Left lobe of liver (tissue), 2 donors: ENCODE measurements around the gene COL7A1. TPM values are rescaled to one million over a fixed set of nuclear protein-coding genes. Genes with fewer than 3 reads are reported as not detected.
"Not testable (repeated sequence)": the region's sequence is repeated elsewhere in the genome, so short reads cannot be mapped to it uniquely, and the experiment has no call there.

ENCODE experiments used
- ATAC-seq: fragments of 200-7000 bp; cut with Tn5 transposase; one replicate; pipeline ENCODE4 v1.9.1; 2020; ENCODE audit warnings: mild to moderate bottlenecking, moderate library complexity
- DNase-seq: peaks from one replicate; pipeline ENCODE4 v3.0.0-alpha.2; 2020; ENCODE audit warnings: low spot score
- total RNA-seq: library from RNA; stranded (reverse); gene quantifications from one replicate; pipeline ENCODE4 v1.2.1, GENCODE V29; 2021
- donor health status: DM: no; HTN: no; CAD: no; lungs with moderate emphysema.
- donor health status: DM: no; HTN: yes; CAD: no.

The COL7A1 gene
- total RNA-seq, 1 donor from 2014 or later, result 2.5 TPM

DNA sequence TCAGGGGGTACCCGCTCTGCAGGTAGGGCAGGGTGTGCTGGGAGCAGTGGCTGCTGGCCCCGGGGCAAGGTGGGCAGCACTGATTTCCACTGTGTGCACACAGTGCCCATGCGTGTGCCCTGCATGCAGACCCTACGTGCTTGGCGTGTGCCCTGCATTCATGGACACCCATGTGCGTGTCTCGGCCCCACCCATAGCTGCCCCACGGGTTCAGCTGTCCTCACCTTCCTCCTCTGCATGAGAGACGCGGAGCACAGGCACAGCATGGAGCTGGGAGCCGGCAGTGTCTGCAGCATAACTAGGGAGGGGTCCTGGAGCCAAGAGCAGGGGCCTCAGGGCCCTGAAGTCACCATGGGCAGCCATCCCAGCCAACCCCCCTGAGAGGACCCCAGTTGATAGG, 29.9 kb downstream of the COL7A1 start:
- no peak for DNase-seq

DNA sequence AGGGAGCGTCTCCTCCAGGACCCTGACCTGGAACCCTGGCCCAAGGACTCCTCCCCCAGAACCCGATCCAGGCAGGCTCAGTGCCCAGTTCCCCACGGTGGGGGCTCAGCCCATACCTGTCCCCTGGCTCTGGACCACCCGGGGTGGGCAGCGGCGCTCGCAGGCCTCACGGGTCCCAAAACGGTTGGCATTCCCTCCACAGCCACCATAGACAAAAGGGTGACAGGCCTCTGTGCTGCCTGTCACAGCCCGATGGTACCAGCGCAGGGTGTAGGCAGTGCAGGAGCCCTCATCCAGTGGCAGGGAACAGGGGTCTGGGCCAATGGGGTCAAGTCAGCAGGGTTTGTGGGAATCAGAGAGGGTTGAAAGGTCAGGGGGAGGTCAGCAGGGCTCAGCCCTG, 30.5 kb downstream of the COL7A1 start:
- ATAC-seq (no peak), DNase-seq (no peak)

More for the DNA sequence above, 29.9 kb downstream of the COL7A1 start:
- no peak for ATAC-seq

DNA sequence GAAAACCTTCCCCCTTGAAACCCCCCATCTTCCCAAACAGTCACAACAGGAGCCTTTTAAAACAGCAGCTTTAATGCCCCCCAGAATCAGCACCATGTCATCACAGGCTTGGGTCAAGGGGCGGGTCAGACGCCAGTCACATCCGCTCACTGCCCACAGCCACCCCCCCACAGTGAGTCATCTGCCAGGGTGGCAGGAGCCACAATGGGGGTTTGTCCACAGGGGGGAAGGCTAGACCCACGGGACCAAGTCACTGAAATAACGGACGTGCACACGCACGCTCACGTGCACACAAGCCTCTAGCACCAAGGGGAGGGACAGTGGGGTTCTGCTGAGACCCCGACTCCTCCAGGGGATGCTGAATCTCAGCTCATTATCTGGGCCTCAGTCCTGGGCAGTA, 31.1 kb downstream of the COL7A1 start:
- ATAC-seq (no peak), DNase-seq (no peak)

DNA sequence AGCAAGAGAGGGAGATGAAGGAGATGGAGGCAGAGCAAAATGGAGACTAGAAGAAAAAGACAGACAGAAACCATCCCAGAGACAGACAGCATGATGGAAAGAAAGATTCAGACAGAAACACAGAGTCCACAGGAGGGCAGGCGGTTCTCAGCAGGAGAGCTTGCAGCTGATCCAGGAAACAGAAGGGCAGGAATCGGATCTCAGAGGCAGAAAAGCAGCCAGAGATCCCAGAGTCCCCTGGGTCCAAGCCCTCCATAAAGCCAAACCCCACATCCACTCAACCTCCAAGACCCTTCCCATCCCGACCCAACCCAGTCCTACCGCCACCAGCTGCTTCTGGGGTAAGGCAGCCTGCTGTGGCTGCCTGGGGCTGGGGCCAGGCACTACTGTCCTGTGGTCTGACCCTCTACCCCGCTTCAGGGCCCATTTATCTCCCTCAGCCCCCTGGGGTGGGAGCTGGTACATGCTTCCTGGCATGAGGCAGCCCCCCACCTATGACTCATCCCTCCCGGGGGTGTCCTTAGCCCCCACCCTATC, 31.7 kb downstream of the COL7A1 start, which contains the start of gene UCN2:
Gene UCN2, minus strand, starts transcription at position 400 of the 537 bp plus-strand sequence. CDS start 657 bp downstream, outside the sequence.
- ATAC-seq, result no peak
- no peak for DNase-seq

DNA sequence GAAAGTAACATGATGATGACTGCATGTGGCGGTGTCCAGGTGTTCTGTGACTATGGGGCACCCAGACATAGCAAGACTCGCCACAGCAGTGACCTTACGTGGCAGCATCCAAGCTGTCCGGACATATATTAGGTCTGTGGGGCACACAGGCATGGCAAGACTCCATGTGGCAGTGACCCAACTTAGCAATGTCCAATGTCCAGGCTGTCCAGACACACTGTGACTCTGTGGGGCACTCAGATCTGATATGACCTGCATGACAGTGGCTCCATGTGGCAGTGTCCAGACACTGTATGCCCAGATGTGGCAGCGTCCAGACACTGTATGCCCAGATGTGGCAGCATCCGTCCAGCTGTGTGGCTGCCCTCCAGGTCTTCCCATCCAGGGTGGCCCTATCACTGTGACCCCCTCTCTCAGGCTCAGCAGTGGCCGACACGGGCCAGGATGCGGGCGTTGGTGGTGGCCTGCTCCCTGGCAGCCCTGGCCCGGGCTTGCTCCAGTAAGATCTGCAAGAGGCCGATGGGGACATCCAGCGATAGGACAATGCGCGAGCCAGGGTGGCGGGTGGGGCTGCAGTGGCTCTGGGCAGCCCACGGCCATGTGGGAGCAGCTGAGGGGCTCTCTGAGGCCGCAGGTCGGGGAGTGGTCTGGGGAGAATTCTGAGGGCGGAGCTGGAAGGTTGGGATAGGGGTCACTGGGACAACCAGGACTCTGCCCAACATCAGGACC, 32.6 kb downstream of the COL7A1 start:
- DNase-seq (peak; percentile 62), ATAC-seq (peak; percentile 41)

DNA sequence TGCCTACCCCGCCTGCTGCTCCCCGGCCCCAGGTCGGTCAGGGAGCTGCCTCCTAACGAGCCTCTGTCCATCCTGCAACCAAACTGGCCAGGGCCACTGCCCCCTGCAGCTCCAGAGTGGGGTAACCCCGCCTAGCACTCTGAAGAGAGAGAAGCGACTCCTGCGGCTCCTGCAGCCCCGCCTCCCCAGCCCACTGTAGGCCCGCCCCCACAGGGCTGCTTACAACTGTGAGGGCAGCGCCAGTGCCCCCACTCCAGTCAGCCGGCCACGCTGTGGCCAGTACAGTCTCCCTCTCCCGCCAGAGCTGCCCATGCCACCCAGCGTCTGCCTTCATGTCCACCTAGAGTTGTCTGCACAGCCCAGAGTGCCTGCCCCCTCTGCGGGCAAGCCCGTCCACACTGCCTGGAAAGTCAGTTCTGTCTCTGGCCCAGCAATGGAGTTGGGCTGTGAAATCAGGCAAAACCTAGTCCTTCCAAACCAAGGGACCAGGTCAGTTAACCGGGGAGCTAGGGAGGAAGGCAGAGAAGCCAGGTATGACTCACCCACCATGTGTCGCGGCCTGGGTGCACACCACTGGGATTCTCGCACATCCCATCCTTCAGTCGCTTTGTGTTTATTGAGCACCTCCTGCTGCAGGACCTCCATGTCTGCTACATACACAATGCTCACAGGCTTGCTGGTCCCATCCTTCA, 33.9 kb downstream of the COL7A1 start:
- ATAC-seq, result no peak

DNA sequence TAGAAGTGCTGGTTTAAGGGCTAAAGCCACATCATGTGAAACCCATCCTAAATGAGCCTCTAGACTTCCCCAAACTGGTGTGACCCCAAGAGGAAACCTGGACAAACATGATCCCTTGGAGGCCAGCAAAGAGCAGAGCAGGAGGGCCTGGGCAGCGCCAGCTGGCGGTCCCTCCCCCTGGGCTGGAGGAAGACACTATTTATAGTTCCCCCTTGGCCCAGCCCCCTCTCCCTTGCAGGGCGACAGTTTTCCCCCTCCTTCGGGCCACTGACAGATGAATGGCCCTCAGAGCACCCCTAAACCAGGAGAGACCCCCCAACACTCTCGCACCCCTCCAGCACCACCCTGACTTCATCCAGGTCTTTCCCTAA, 34.5 kb downstream of the COL7A1 start:
- DNase-seq (no peak), ATAC-seq (no peak)

More for the DNA sequence above, 33.9 kb downstream of the COL7A1 start:
- DNase-seq, result no peak

DNA sequence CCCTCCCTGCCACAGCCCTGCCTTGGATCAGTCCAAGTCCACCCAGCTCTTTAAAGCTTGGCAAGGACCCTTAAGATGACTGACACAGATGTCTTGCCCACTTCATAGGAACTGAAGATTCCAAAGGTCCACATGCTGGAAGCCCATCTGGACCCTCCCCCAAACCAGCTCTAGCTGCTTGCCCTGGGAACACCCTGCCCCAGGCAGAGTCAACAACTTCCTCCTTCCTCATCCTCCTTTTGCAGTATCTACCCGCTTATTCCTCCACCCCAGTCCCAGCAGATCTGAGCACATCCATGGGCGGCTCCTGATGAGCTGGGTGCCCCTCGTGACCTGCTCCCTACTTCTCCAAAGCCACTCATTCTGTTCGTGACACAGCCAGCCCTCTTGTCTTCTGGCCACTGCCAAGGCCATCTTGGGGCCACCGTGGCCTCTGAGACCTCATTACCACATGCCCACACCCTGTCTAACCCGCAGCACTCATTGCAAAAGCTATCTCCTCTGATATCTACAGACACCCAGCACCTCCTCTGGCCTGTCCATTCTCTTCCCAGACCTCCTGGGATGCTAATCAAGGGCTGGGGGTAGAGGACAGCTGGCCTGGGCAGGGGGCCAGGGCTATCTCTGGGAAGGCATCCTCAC, 36.5 kb downstream of the COL7A1 start:
- no peak for ATAC-seq

DNA sequence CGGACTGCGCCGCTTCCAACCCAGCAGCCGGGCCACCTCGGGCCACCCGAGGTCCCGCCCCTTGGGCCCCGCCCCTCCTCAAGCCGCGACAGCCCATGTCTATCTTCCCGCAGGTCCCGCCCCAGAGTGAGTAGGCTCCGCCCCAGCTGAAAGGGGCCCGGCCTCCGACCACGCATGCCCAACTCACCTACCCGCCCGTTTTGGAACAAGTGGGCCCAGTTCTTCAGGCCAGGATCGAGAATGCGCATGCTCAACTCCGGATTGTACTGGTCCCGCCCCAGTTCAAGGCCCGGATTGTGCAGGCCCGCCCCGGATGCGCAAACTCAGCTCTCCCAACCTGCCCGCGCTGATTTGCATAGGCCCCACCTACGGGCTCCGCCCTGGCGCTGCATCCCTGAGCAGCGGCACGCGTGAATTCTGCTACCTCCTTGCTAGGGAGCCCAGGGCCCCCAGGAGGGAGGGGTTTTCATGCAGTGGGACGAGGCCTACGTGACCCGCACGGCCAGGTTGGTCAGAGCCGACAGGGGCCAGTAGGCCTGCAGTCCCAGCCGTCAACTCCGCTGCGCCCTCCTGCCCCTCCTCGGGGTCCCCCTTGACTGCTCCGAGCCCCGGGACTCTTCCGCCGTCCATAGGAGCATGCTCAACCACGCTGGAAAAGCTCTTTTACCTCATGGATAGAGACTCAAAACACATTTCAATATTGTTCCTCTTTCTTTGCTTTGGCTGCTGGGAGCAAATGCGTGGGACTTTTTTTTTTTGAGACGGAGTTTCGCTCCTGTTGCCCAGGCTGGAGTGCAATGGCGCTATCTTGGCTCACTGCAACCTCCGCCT, 38.1 kb downstream of the COL7A1 start, which contains the start of gene PFKFB4:
Gene PFKFB4, minus strand, starts transcription at position 8 of the 831 bp plus-strand sequence. CDS start 26 bp downstream, outside the sequence.
- ATAC-seq (peak; percentile 91), DNase-seq (peak; percentile 99)

More for the DNA sequence above, 36.5 kb downstream of the COL7A1 start:
- DNase-seq, result no peak

DNA sequence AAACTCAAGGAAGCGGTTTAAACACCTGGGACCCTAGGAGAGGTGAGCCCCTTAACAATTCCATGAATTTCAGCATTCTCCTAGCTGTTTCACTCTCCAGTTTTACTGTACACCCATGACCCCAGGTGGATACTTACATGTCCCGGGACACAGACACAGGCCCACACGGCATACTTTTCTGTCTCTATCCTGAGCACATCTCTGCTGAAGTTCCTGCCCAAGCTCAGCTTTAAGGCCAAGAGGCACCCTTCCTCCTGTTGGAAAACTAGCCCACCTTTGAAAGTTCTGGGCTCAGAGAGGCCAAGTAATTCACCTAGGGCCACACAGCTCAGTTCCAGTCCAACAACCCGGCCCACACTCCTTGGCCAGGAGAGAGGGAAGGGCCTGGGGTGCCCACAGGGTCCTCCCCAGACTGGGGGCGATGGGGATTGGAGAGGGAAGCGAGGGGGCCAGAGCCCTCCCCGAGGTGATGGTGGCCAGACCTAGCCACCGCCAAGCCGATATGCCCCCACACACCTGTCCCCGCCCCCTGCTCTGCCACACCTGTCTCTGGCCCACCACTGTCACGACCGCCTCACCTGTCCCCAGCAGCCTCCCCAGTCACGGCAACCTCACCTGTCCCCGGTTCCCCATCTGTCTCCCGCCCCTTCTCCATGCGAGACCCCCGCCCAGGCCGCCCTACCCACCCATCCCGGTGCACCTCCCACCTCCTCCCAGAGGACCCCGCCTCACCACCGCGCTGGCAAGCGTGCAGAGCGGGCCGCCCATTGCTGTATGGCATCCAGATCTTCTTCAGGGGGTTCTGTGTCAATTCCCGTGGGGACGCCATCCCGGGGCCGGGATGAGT, 39.0 kb downstream of the COL7A1 start:
- ATAC-seq (no peak), DNase-seq (no peak)

DNA sequence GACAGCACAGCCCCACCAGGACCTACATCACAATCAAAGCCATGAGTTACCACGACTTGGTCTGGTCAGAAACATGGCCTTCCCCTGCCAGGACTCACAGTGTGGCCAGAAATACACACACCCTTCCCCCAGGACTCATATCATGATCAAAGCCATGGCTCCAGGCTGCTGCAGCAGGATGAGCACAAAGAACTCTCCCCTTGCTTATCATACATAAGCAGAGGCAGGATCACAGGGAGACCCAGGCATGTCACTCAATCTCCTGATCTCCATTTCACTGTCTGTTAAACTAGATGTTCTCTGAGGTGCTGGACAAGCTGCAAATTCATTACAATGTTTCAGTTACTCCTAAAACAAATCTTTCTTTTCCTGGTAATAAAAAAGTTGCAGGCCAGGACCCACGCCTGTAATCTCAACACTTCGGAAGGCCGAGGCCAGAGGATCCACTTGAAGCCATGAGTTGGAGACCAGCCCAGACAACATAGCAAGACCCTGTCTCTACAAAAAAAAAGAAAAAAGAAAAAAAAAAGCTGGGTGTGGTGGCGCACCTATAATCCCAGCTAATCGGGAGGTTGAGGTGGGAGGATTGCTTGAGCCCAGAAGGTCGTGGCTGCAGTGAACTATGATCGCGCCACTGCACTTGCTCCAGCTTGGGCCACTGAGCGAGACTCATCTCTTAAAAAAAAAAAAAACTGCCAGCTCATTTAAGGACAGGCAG, 39.7 kb downstream of the COL7A1 start:
- ATAC-seq (no peak), DNase-seq (no peak)

DNA sequence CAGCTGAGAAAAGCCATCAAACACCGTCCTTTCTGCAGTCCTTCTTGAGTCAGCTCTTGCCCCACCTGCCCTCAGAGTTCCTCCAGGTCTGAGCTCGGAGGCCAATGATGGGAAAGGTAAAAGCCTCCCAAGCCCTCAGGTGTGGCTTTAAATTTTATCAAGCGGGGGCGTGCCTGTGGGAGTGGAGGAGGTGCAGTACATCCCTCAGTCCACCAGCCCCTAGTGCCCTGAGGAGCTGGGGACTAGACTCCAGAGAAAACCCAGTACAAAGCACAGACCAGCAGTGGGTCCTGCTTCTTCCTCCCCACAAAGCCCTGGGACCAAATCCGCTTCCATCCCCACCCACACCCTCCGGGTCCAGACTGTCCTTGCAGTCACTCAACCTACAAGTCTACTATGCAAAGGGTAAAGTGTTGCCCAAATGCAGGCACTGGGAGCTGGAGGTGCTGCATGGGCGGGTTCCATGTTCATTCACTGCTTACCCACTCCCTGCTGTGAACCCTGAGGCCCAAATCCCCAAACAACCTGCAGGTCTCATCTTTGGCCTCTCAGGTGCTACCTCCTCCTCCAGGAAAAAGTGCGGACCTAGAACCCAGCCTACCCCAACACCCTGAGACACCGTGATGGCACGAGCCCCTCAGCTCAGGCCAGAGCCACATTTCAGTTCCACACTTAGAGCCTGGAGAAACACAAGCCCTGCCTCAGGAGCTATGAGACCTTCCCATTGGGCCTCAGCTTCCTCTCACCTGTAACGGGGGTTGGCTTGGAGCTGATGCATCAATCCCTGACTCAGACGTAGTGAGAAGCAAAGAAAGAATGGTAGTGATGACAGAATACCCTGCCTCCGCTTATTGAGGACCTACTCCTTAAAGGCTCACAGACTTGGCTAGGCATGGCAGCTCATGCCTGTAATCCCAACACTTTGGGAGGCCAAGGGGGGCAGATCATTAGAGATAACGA, 41.0 kb downstream of the COL7A1 start:
- DNase-seq (no peak), ATAC-seq (no peak)

DNA sequence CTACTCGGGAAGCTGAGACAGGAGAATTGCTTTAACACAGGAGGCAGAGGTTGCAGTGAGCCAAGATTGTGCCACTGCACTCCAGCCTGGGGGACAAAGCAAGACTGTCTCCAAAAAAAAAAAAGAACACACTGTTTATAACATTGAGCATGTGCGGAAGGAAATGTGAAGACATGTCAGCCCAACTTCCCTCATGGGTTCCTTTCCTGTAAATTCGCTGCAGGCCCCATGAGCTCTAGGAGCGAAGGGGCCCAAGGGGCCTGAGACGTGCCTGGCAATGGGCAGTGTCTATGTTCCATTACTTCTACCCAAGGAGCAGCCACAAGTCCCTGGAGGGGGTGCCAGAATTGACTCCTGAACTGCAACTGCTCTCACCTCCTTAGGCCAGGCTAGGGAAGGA, 41.8 kb downstream of the COL7A1 start:
- no peak for ATAC-seq
- no peak for DNase-seq

DNA sequence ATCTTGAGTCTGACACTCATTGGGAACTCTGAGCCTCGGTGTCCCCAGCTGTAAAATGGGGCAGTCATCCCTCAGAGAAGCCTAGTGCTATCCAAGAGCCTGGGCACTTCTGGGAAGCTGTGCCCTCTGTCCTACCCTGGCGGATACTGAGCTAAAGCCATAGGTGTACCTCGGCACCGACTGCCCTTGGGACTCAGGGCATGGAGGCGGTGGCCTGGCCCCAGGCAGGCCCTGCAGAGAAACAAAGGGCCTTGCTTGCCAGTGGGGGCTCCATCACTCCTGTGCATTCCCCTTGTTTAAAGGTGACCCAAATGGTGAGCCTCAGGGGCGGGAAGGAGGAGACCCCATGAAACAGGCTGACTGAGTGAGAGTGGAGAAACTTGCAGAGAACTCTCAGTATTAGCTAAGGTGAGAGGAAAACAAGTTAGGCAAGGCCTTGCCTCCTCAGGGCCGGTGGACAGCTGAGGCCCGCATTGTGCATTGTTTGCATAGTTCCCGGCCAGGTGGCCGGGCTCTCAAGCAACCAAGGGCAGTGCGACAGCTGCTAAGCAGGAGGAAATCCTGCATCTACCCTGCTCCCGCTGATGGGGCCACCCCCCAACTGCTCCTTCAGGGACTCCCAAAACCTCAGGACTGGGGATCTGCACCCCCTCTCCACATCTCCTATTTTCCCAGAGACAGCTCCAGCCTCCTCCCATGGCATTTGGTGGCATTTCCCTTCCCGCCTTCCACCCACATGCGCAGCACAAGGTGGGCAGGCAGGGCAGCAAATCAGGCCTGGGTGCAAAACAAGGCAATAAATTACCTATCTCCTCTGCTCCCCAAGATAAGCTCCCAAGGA, 42.8 kb downstream of the COL7A1 start:
- ATAC-seq (no peak), DNase-seq (no peak)

DNA sequence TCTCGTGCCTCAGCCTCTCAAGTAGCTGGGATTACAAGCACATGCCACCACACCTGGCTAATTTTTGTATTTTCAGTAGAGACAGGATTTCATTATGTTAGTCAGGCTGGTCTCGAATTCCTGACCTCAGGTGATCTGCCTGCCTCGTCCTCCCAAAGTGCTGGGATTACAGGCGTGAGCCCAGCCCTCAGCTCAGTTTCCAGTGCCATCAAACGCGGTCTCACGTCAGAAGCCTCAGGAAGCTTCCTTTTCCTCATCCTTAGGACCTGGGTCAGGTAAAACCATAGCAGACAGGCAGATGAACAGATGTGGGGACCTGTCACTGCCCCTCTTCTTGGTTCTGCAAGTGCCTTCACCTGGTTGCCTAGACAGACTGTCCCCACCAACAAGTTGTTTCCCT, 43.5 kb downstream of the COL7A1 start:
- DNase-seq, ATAC-seq: not testable (repeated sequence)

DNA sequence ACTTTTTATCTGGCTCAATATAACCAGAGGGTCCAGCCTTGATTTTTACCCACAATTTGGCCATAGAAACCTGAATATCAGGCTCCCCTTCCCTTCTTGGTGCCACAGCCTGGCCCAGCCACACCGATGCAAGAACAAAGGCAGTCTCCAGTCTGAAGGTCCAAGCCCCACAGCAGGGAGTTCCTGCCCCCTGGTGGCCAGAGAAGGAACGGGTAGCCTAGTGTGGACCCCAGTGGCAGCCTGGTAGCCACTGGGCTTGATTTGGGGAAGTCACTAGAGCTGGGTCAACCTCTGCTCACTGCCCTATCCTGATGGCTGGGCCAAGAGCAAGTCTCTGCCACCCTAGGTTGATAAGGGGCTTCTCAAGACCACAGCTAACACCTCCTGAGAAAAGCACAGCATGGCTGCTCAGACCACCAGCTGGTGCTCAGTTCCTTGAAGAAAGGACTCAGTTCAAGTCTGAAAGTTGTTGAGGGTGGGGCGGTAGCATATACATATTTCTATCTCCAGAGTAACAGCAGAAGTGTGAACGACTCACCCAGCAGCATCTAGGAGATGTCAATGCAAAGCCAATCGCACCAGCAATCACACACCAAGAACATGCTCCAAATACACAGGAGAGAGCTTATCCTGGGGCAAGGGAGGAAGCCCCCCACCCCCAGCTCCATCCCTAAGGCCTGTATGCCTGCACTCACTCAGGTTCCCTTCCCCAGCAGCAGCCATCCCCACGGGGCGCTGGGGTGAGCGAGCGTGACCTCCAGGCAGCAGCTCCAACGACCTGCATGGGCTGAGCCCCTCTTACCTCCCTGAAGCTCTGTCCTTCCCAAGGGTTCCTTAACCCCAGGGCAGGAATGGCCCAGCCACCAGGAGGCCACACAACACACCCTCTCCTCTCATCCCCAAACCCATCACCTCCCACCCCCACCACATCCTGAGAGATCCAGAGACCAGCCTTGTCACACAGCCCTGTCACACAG, 46.1 kb downstream of the COL7A1 start:
- ATAC-seq, result peak; percentile 98
- DNase-seq, result peak; percentile 83
